Activated CD4-positive, alpha-beta T cell treated with anti-CD3 and anti-CD28 coated beads for 48 hours (primary cell): ENCODE results near the gene IER5L.
"Not testable (repeated sequence)": the region's sequence is repeated elsewhere in the genome, so short reads cannot be mapped to it uniquely, and the experiment has no call there.

Source experiments
- DNase-seq: peaks from one replicate; pipeline ENCODE4 v3.0.0-alpha.2; 2020

Gene IER5L

DNA sequence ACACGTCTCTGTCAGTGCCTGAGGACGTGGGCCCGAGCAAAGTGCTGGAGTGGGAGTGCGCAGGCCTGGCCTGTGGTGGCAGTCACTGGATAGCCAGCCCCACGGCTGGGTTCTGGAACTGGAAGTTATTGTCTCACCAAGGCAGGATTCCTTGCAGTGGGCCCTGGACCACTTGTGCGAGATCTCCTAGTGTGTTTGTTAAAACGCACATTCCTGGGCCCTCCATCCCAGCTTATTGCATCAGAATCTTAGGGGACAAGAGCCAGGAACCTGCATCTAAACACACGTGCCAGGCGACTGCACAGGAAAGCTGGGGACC lies 40.0 kb downstream of the IER5L start:
- DNase-seq, result no peak

DNA sequence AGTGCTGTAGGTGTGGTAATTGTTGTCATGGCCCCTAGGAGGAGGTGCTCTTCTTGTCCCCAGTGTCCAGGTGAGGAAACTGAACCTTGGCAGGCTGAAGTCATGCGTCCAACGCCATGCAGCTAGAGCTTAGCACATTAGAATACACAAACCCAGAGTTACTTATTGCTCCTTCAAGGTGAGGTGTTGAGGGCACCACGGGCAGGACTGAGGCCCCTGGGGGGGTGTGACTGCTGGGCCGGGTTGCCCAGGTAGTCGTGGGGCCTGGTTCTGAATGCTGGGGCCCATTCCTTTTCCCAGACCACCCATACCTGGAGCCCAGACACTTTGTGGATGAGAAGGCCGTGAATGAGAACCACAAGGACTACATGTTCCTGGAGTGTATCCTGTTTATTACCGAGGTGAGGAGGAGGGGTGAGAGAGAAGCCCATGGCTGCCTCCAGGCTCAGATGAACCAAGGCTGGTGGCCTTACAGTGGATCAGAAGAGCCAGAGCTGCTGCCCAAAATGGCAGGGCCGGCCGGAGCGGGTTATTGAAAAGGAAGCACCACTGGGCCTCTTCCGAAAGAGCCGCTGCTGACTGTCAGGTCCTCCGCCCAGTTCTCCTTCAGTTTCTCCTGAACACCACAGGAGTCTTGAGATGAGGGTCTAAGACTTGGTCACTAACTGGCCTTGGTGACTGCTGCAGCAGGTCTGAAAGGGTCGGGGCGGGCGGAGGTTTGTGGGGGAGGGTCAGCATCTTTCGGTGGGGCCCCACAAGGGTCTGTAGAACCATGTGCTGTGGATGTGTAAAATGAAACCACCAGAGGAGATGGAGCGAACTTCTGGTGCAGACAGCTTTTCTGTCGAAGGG lies 40.5 kb downstream of the IER5L start:
- no peak for DNase-seq

DNA sequence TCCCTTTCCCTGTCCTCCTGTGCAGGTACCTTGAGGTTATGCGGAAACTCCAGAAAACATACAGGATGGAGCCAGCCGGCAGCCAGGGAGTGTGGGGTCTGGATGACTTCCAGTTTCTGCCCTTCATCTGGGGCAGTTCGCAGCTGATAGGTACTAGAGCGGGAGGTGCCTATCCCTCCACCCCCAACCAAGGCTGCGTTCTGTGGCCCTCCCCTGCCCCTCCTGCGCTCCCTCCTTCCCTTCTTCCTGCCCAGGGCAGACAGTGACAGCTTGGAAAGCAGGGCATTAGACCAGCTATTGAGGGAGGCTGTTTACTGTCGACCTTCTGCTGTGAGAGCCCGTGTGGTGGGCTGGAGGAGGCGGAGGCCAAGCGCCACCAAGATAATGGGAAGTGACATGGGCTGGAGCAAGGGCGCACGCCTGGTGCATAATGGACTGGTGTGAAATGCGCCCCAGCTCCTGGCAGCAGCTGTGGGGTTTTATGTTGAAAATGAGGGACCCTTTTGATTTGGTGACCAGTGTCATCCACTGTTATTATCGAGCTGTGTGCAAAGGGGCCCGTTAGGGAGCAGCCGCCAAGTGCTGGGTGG lies 41.5 kb downstream of the IER5L start:
- DNase-seq, result no peak

DNA sequence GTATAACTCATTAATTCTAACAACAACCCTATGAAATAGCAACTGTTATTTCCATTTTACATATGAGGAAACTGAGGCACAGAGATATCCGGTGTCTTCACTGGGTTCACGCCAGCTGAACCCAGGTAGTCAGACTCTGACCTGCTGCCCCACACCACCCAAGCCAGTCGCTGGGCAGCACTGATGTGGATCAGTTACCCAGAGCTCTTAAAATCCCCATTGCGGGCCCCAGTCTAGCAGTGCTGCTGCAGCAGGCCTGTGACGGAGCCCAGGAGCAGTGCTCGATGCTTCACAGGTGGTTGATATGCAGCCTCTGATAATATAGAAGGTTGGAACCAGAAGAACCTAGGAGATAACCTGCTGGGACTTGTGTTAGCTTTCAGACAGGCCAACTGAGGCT lies 42.6 kb downstream of the IER5L start:
- DNase-seq, result no peak

DNA sequence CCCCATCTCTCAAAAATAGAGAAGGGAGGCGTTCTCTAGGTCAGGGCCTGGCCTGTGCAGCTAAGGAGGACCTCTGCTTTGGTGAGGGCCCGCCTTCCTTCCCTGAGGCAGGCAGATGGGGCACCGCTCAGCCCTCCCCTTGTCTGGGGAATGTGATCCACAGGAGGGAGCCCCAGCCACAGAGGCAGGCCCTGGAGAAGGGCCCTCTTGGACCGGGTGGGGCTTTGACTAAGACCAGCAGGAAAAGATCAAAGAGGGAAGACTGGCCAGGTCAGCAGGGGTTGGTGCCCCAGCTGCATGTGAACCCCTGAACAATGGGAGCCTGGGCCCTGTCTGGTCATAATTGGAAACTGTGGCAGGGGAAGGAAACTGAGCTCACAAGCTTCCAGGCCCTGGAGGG lies 45.0 kb downstream of the IER5L start:
- no peak for DNase-seq

DNA sequence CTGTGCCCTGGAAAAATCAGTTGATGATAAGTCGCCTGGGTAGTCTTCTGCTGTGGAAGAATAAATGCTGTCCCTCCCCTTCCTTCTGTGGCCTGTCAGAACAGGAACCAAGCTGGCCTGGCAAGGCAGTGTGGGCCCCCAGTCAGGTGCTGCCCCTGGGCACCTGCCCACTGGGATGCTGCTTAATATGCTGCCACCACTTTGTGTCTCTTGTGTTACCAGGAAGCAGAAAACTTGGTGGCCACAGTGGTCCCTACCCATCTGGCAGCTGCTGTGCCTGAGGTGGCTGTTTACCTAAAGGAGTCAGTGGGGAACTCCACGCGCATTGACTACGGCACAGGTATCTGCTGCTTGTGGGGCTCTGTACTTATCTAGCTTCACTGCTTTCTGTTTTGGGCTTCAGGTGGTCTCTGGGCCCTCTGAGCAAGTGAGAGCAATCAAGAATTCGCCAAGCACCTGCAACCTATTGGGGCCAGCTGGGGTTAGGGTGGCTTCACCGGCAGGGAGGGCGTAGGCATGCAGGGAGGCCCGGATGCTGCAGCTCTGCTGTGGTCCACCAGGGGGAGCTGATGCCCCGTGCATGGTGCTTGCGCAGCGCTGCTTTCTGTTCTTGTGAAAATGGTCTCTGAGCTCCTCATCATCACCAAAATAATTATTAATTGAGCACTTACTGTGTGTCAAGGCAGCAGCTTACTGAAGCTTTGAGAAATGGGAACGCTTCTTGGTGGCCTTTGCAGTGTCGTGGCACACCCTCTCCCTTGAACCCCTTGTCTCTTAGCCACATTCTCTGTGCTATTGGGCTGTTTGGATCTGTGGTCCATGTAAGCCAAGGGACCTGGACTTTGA lies 46.5 kb downstream of the IER5L start:
- DNase-seq, result peak; percentile 90

DNA sequence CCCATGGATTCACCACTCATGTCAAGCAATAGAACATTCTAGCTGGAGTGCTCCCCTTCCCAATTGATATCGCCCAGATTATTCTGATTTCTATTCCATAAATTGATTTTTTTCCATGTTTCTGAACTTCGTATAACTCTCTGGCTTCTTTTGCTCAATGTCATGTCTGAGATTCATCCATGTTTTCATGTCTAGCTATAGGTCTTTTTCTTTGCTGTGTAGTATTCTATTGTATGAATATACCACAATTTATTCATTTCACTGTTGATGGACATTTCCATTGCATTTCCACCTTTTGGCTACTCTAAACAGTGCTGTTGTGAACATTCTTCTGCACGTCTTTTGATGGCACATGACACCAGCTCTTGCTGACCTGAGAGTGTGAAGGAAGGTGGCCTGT lies 47.3 kb downstream of the IER5L start:
- no peak for DNase-seq

DNA sequence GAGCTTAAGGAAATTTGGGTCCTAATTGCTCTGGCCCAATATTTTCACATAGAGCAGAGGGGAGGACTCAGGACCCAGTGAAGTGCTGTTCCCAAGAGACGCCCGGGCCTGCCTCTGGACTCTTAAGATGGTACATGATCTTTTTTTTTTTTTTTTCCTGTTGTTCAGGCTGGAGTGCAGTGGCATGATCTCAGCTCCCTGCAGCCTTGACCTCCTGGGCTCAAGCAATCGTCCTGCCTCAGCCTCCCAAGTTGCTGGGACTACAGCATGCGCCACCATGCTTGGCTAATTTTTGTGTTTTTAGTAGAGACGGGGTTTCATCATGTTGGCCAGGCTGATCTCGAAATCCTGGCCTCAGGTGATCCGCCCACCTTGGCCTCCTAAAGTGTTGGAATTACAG lies 47.8 kb downstream of the IER5L start:
- not testable (repeated sequence) for DNase-seq

DNA sequence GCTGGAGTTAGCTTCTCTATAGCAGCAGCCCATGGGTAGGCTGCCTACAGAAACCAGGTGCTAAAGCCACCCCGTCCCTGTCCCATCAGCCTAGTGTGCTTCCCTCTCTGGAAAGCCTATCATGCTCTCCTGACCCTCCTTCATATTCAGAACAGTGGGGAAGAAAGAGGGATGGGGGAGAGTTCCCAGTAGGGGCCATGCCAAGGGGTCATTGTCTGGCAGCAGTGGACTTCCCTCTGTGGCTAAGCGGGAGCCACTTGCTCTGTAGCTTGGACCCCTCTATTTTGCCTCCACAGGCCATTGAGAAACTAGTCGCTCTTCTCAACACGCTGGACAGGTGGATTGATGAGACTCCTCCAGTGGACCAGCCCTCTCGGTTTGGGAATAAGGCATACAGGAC lies 49.4 kb downstream of the IER5L start:
- no peak for DNase-seq

DNA sequence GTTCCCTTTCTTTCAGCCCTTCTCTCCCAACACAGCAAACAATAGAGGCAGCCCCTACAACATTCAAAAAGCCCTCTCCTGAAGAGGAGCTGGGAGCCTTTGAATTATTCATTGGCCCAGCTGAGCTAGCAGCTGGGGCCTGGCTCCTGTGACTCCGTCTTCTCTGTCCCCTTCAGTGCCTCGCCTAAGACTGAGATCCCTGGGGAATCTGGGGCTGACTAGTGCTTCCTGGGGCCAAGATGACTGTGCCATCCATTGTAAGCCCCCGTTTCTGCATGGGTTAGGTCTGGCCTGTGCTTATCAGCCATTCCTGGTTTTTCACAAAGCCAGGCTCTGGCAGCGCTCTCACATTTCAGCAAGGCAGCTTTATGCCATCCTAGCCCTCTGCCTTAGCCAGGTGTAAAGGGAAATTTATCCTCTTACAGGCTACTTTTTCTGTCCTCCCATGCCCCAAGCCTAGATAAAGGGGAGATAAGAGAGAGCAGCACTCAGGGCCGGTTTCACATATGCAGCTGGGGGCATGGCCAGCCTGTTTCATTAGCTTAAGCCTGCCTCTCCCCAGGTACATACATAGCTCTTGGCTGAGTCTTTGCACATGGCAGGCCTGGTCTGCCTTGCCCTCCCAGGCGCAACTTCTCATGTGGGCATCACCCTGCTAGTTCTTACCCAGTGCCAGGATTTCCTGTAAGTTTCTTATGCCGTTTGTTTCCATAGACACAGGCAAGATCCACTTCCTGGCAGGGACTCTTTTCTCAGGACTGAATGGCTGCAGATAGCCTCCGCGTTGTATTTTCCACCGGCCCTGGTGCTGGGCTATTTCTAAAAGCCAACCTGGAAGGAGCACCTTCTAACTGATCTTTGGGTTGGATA lies 51.1 kb downstream of the IER5L start:
- DNase-seq, result no peak
